ENCODE measurements around the gene TMEM167A.

The TMEM167A gene

DNA sequence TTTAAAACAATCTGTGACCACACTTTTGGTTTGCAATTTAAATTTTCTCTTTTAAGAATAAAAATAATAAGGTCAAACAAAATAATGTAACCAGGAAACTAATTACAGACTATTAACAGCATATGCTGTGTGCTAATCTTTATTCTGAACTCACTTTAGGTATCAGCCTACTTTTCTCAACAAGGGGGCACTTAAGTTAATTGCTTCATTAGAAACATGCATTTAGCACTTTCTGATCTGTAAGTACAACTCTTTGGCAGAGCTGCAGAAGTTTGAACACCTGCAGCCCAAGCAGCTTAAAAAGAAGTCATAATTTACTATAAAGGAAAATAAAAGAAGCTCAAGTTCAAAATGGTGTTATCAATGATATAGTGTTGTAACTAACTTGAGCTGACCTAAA, 21.8 kb upstream of the TMEM167A start:
- no peaks in the 10 kb centered on the region for H3K9me3 ChIP-seq
- no peaks in the 10 kb centered on the region for H3K36me3 ChIP-seq (replicated peaks)
- no peak for DNase-seq (ENCODE audit: low spot score in 2 of 2)
- no peak overlapping the region for H3K4me3 ChIP-seq
- H3K4me1 ChIP-seq: no peaks in the 10 kb centered on the region
- in situ Hi-C loops (cut with MboI; ENCODE audit: low sequenced_read_pairs): no loop called here
- H3K27me3 ChIP-seq (ENCODE audit: low read depth): no peaks in the 10 kb centered on the region

DNA sequence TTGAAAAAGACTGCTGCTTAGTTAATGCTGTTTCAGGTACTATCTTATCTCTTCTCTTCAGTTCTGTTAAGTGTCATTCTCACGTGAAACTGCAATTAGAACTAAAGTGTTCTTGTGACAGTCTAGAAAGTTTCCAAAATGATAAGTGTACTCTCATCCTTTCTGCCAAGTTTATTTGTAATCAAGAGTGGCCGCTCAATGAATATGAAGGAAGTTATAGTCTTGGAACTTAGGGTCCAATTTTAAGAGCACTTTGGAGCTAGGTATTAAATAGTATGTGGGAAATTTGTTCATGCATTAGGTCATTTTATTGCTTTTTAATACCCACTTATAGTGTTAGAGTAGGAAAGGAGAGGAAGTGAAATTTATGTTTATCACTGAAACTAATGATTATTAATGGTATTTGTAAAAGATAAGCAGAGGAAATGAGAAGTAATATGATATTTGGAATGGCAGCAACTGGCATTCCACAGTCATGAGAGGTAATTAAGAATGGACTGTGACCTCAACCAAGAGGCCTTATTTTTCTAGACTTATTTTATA, 20.6 kb upstream of the TMEM167A start:
- no peak overlapping the region for H3K4me3 ChIP-seq
- H3K4me1 ChIP-seq: no peaks in the 10 kb centered on the region
- no peaks in the 10 kb centered on the region for H3K36me3 ChIP-seq (replicated peaks)
- DNase-seq (ENCODE audit: low spot score in 2 of 2): no peak
- no peaks in the 10 kb centered on the region for H3K27me3 ChIP-seq (ENCODE audit: low read depth)
- in situ Hi-C loops (cut with MboI; ENCODE audit: low sequenced_read_pairs): no loop called here
- H3K9me3 ChIP-seq: no peaks in the 10 kb centered on the region

DNA sequence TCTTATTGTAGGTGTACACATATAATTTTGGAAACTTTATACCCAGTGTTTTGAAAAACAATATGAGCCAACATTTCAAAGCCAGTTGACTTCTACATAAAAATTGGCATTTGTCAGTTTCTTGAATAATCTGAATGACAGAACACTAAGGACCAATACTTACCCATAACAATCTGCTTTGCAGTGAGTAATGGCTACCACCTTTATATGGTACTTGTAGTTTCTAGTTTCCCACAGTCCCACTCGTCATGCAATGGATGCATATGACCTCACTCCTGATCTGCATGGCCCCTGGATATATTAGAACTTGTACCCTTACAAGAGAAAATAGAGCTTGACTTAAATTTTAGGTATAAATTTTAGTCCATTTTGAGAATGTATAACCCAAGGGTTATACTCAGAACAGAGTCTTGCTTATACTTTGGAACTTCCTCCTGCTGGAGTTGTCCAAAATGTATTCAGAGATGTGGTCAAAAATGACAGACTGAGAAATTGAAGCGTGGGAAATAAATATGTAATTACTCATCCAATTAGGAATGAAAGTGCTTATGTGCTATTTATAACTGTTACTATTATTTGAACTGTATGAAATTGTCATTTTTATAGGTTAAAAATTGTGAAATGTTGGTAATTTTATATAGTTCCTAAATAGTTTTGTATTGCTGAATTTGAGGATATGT, 19.6 kb upstream of the TMEM167A start:
- no peaks in the 10 kb centered on the region for H3K36me3 ChIP-seq (replicated peaks)
- in situ Hi-C loops (cut with MboI; ENCODE audit: low sequenced_read_pairs): no loop called here
- H3K9me3 ChIP-seq: no peaks in the 10 kb centered on the region
- no peaks in the 10 kb centered on the region for H3K27me3 ChIP-seq (ENCODE audit: low read depth)
- no peaks in the 10 kb centered on the region for H3K4me1 ChIP-seq
- no peak overlapping the region for H3K4me3 ChIP-seq
- DNase-seq (ENCODE audit: low spot score in 2 of 2): no peak

DNA sequence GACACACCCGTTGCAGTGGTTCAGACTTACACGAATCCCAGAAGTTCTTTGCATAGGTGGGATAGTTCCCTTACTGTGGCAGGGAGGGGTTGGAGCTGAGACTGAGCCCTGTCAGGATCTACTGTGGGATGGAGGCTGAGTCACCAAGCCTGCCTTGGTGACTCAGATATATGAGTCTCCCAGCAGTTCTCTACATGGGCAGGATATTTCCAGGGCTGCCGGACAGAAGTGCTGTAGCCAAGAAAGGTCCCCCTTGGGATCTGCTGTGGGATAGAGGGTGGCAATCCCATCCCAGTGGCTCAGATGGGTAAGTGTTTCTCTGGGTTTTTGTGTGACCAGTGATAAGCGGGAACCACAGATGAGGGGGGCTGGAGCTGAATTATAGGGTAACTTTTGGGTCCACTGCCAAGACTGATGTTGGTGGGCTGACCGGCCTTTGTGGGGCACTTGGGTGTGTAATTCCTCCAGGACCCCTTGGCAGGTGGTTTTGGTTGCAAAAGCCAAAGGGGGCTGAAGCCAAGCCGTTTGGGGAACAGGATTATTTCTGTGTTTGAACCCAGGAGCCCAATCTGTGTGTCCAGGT, 18.9 kb upstream of the TMEM167A start:
- Histone ChIP-seq H3K9me3 (no peaks in the 10 kb centered on the region), H3K36me3 (replicated peaks) (no peaks in the 10 kb centered on the region), H3K4me3 (no peak overlapping the region), H3K4me1 (no peaks in the 10 kb centered on the region), H3K27me3 (ENCODE audit: low read depth) (no peaks in the 10 kb centered on the region)
- in situ Hi-C loops (cut with MboI; ENCODE audit: low sequenced_read_pairs): no loop called here
- no peak for DNase-seq (ENCODE audit: low spot score in 2 of 2)

- Histone ChIP-seq H3K36me3 (replicated peaks) (no peaks in the 10 kb centered on the region), H3K9me3 (no peaks in the 10 kb centered on the region), H3K4me1 (no peaks in the 10 kb centered on the region), H3K4me3 (no peak overlapping the region), H3K27me3 (ENCODE audit: low read depth) (no peaks in the 10 kb centered on the region)
- in situ Hi-C loops (cut with MboI; ENCODE audit: low sequenced_read_pairs): no loop called here
- no peak for DNase-seq (ENCODE audit: low spot score in 2 of 2)
Measured at GRCh38 chr5:83095163-83095956, 18.2 kb upstream of the TMEM167A start.

DNA sequence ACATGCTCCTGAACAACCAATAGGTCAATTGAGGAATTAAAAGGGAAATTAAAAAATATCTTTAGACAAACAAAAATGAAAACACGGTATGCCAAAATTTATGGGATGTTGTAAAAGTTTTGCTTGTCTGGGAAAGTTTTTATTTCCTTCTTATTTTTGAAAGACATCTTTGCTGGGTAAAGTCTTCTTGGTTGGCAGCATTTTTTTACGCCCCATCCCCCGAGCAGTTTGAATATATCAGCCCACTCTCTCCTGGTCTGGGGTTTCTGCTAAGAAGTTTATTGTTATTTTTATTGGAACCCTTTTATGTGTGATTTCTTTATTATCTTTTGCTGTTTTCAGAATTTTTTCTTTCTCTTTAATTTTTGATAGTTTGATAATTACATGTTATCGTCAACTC, 16.5 kb upstream of the TMEM167A start:
- in situ Hi-C loops (cut with MboI; ENCODE audit: low sequenced_read_pairs): no loop called here
- no peak overlapping the region for H3K4me3 ChIP-seq
- H3K36me3 ChIP-seq (replicated peaks): no peaks in the 10 kb centered on the region
- DNase-seq (ENCODE audit: low spot score in 2 of 2): no peak
- no peaks in the 10 kb centered on the region for H3K4me1 ChIP-seq
- no peaks in the 10 kb centered on the region for H3K27me3 ChIP-seq (ENCODE audit: low read depth)
- no peaks in the 10 kb centered on the region for H3K9me3 ChIP-seq

- Histone ChIP-seq H3K4me1 (no peaks in the 10 kb centered on the region), H3K9me3 (no peaks in the 10 kb centered on the region), H3K36me3 (replicated peaks) (no peaks in the 10 kb centered on the region), H3K4me3 (no peak overlapping the region), H3K27me3 (ENCODE audit: low read depth) (no peaks in the 10 kb centered on the region)
- no peak for DNase-seq (ENCODE audit: low spot score in 2 of 2)
- in situ Hi-C loops (cut with MboI; ENCODE audit: low sequenced_read_pairs): no loop called here
Measured at GRCh38 chr5:83092619-83093018, 15.4 kb upstream of the TMEM167A start.

DNA sequence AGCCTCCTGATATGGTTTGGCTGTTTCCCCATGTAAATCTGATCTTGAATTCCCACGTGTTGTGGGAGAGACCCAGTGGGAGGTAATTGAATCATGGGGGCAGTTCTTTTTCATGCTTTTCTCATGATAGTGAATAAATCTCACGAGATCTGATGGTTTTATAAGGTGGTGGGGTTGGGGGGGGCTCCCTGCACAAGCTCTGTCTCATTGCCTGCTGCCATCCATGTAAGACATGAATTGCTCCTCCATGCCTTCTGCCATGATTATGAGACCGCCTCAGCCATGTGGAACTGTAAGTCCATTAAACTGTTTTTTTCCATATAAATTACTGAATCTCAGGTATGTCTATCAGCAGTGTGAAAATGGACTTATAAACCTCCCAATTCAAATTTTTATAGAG, 13.0 kb upstream of the TMEM167A start:
- in situ Hi-C loops (cut with MboI; ENCODE audit: low sequenced_read_pairs): no loop called here

DNA sequence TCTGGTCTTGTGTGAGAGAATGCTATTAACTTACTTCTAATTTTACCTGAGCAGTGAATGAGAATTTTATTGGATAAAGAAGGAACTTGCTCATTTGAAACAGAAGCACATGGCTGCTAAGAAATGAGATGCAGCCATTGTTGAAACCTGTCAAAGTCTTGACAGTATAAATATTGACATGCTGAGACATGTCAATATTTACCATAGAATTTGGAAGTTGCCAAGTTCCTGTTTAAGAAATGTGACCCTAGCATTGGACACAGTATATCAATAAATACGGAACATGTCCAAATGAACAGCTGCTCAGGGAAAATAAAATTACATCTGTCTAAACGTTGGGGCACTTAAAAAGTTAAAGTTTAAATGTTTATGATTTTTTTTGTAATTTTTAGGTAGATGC, 7.9 kb upstream of the TMEM167A start:
- no peaks in the 10 kb centered on the region for H3K27me3 ChIP-seq (ENCODE audit: low read depth)
- H3K4me1 ChIP-seq: no peaks in the 10 kb centered on the region
- no peaks in the 10 kb centered on the region for H3K9me3 ChIP-seq
- no peak for DNase-seq (ENCODE audit: low spot score in 2 of 2)
- no peaks in the 10 kb centered on the region for H3K36me3 ChIP-seq (replicated peaks)
- H3K4me3 ChIP-seq: no peak overlapping the region
- in situ Hi-C loops (cut with MboI; ENCODE audit: low sequenced_read_pairs): no loop called here

More for the DNA sequence above, 13.0 kb upstream of the TMEM167A start:
- Histone ChIP-seq H3K27me3 (ENCODE audit: low read depth) (no peaks in the 10 kb centered on the region), H3K4me1 (no peaks in the 10 kb centered on the region), H3K4me3 (no peak overlapping the region), H3K36me3 (replicated peaks) (no peaks in the 10 kb centered on the region), H3K9me3 (no peaks in the 10 kb centered on the region)
- DNase-seq (ENCODE audit: low spot score in 2 of 2): no peak

GRCh38 chr5:83084336-83084735, 7.1 kb upstream of the TMEM167A start:
- no peak for DNase-seq (ENCODE audit: low spot score in 2 of 2)
- Histone ChIP-seq H3K27me3 (ENCODE audit: low read depth) (no peaks in the 10 kb centered on the region), H3K4me3 (no peak overlapping the region), H3K36me3 (replicated peaks) (no peaks in the 10 kb centered on the region), H3K9me3 (no peaks in the 10 kb centered on the region), H3K4me1 (no peaks in the 10 kb centered on the region)
- in situ Hi-C loops (cut with MboI; ENCODE audit: low sequenced_read_pairs): no loop called here

DNA sequence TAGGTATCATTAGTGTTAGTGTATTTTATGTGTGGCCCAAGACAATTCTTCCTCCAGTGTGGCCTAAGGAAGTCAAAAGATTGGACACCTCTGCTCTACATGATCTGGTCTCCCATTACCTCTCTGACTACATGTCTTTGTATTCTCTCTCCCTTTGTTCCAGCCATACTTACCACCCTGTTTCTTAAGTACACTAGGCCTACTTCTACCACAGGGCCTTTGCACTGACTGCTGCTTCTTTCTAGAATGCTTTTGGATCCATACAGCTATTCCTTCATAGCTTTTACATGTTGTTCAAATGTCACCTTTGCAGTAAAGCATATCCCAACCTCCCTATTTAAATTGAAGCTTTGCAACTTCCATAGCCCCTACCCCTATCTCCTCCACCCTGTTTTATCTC, 5.6 kb upstream of the TMEM167A start:
- H3K4me3 ChIP-seq: no peak overlapping the region
- DNase-seq (ENCODE audit: low spot score in 2 of 2): no peak
- H3K36me3 ChIP-seq (replicated peaks): no peaks in the 10 kb centered on the region
- in situ Hi-C loops (cut with MboI; ENCODE audit: low sequenced_read_pairs): no loop called here
- no peaks in the 10 kb centered on the region for H3K9me3 ChIP-seq
- H3K4me1 ChIP-seq: 0 out of 2 replicates have a peak, but pooled peaks cover 6% of the 10 kb centered on the region
- no peaks in the 10 kb centered on the region for H3K27me3 ChIP-seq (ENCODE audit: low read depth)

DNA sequence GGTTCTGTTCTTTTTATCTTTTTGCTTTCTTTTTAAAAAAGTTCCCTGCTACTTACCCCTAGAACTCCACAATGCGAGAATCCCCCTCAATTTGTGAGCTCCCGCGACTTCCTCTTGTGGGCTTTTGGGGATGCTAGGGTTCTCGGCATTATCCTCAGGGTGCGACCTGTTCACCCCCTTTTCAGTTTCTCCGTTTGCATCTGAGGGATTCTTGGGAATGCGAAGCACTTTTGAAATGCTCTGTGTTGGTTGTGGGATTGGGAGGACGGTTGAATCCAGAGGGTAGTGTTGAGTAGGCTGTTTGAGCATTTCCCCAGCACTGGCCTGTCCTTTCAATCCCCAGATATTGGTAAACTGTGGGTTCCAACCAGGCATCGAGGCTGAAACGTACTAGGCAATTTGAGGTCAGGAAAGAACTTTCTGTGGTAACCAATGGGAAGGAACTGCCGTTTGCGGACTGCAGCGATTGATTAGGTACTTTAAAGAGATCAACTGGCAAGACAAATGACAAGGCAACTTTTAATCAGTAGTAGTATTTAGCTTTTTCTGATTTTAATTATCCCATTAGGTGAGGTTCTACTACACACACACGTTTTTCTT, 568 bp upstream of the TMEM167A start:
- DNase-seq (ENCODE audit: low spot score in 2 of 2): peak in 1 of 2 experiments; percentile 22
- H3K4me3 ChIP-seq: peak overlapping the region; percentile 84

DNA sequence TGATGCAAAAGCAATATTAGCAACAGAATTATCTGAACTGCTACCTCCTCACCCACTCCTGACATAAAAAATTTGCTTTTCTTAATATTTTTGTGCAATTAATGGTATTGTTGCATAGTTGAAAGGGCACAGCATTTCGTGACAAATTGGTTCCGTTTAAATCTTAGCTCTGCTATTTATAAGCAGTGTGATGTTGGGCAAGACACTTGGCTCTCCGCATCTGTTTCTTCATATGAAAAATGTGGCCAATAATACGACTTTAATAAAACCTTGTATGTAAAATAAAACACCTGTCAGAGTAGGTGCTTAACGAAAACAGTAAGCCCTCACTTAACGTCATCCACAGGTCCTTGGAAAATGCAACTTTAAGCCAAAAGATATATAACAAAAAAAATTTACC, 4.2 kb downstream of the TMEM167A start:
- H3K27me3 ChIP-seq (ENCODE audit: low read depth): no peaks in the 10 kb centered on the region
- H3K4me3 ChIP-seq: no peak overlapping the region
- H3K36me3 ChIP-seq (replicated peaks): peaks cover 3% of the 10 kb centered on the region
- peaks cover 21% of the 10 kb centered on the region for H3K4me1 ChIP-seq
- in situ Hi-C loops (cut with MboI; ENCODE audit: low sequenced_read_pairs): no loop called here
- DNase-seq (ENCODE audit: low spot score in 2 of 2): no peak
- H3K9me3 ChIP-seq: no peaks in the 10 kb centered on the region

More for the DNA sequence above, 568 bp upstream of the TMEM167A start:
- Histone ChIP-seq H3K4me1 (peaks cover 16% of the 10 kb centered on the region), H3K36me3 (replicated peaks) (peaks cover 3% of the 10 kb centered on the region), H3K27me3 (ENCODE audit: low read depth) (no peaks in the 10 kb centered on the region), H3K9me3 (no peaks in the 10 kb centered on the region)
- in situ Hi-C loops (cut with MboI; ENCODE audit: low sequenced_read_pairs): no loop called here

All from HAP-1 (cell line).